Measurements from ENCODE around the gene SEC22C. TPM values are rescaled to one million over a fixed set of nuclear protein-coding genes. Genes with fewer than 3 reads are reported as not detected.

Gene SEC22C, protein sequence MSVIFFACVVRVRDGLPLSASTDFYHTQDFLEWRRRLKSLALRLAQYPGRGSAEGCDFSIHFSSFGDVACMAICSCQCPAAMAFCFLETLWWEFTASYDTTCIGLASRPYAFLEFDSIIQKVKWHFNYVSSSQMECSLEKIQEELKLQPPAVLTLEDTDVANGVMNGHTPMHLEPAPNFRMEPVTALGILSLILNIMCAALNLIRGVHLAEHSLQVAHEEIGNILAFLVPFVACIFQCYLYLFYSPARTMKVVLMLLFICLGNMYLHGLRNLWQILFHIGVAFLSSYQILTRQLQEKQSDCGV
- total RNA-seq, result 49.8 to 55.8 TPM (median 55.0 TPM) in 3 replicates
- long read RNA-seq, transcript SEC22C-201 (7 exons, 1,380 nt), result minor isoform, 11 of 85 reads
- long read RNA-seq, transcript SEC22C-202 (7 exons, 1,608 nt), result major isoform, 41 of 85 reads
- long read RNA-seq, partial matches to known transcripts, result 1 of 85 reads
- long read RNA-seq, other reads (novel, unspliced or antisense), result 31 of 85 reads

DNA sequence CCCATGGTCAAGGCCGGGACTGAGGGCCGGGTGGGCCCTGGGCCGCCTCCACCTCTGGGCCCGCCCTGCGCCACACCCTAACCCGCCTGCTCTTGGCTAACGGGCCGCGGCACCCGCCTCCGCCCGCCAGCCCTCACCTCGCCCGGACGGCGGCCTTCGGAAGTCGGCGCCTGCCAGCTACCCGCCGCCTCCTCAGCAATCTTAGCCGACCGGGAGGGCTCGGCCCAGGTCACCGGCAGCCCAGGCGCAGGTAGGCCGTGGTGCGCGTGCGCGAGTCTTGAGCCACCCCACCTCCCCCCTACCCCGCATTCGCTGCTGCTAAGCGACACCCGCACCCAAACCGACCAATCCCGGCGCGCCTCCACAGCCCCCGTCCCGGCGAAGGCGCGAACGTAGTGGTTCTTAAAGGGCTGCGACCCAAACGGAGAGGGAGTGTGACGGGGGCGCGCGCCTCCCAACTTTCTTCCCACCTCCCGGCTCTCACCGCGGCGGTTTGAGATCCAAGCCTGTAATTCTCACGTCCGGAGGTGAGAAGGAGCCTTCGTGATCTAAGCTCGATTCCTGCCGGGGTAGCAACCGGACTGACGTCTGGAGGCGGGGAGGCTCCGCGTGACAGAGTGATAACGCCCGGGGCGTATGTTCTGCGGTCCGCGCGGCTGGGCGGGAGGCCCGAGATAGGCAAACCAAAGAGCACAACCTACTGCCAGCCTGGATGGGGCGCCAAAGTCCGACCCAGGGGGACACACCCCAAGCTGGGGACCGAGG lies at the start of gene SEC22C:
TSS of gene SEC22C (minus strand) at position 259 of the 765 bp plus-strand sequence. CDS start 12,921 bp downstream, outside the sequence.
- H3K4me3 Mint-ChIP-seq (ENCODE audit: unreplicated experiment), result peak within 1 kb of the TSS; percentile 91
- TF ChIP-seq, protein P1, sequence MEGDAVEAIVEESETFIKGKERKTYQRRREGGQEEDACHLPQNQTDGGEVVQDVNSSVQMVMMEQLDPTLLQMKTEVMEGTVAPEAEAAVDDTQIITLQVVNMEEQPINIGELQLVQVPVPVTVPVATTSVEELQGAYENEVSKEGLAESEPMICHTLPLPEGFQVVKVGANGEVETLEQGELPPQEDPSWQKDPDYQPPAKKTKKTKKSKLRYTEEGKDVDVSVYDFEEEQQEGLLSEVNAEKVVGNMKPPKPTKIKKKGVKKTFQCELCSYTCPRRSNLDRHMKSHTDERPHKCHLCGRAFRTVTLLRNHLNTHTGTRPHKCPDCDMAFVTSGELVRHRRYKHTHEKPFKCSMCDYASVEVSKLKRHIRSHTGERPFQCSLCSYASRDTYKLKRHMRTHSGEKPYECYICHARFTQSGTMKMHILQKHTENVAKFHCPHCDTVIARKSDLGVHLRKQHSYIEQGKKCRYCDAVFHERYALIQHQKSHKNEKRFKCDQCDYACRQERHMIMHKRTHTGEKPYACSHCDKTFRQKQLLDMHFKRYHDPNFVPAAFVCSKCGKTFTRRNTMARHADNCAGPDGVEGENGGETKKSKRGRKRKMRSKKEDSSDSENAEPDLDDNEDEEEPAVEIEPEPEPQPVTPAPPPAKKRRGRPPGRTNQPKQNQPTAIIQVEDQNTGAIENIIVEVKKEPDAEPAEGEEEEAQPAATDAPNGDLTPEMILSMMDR (IDR thresholded peaks at IDR 0.05), result peak; percentile 48
- H3K4me1 Mint-ChIP-seq (ENCODE audit: low read depth), result peaks cover 31% of the 10 kb centered on the region
- peak within 1 kb of the TSS; percentile 94 for H3K27ac Mint-ChIP-seq (ENCODE audit: unreplicated experiment)
- peaks cover 9% of the 10 kb centered on the region for H3K36me3 Mint-ChIP-seq (ENCODE audit: low read depth)
- no peaks in the 10 kb centered on the region for H3K27me3 Mint-ChIP-seq (ENCODE audit: low read depth)
- no peaks in the 10 kb centered on the region for H3K9me3 Mint-ChIP-seq (ENCODE audit: low read depth)
- peak; percentile 98 for DNase-seq (ENCODE audit: low spot score)

DNA sequence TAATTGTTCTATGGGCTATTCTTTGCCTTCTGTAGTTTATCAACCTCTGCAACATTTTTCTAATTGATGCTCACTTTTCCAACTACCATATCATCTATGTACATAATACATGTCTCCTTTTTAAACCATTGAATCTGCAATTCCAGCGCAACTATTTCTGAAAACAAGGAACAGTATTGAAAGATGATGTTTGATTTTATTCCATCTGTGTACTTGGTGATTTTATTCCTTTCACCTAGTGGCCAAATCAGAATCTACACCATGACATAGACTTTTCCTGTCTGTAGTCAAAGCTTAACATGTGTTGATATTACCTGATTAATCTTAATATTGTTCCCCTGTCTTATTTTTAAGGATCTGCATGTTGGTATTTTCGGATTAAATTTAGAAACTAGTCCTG lies 31.7 kb upstream of the SEC22C start:
- TF ChIP-seq, protein P1 (IDR thresholded peaks at IDR 0.05), result peak; percentile 74
- peaks cover 5% of the 10 kb centered on the region for H3K36me3 Mint-ChIP-seq (ENCODE audit: low read depth)
- no peaks in the 10 kb centered on the region for H3K9me3 Mint-ChIP-seq (ENCODE audit: low read depth)
- peaks cover 52% of the 10 kb centered on the region for H3K4me1 Mint-ChIP-seq (ENCODE audit: low read depth)
- H3K27me3 Mint-ChIP-seq (ENCODE audit: low read depth), result no peaks in the 10 kb centered on the region
- no peak for DNase-seq (ENCODE audit: low spot score)
- H3K4me3 Mint-ChIP-seq (ENCODE audit: unreplicated experiment), result no peak overlapping the region
- peak overlapping the region; percentile 25 for H3K27ac Mint-ChIP-seq (ENCODE audit: unreplicated experiment)

DNA sequence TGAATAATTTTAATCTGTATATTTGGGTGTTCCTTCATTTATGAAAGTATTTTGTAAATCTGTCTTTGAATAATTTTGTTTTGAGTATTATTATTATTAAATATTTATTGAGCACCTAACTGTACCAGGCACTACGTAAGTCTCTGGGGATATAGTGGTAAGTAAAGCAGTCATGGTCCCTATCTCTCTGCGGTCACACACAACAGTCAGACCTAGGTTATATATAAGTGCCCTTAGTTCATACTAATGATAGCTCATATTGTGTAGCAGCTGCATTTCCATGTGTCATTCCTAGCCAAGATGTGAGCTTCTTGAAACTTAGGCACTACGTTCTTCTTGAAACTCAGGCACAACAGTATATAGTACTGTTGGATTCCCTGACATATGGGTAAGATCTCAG lies 31.2 kb upstream of the SEC22C start:
- Mint-ChIP-seq H3K4me3 (ENCODE audit: unreplicated experiment) (no peak overlapping the region), H3K27ac (ENCODE audit: unreplicated experiment) (no peak overlapping the region), H3K27me3 (ENCODE audit: low read depth) (no peaks in the 10 kb centered on the region), H3K4me1 (ENCODE audit: low read depth) (peaks cover 54% of the 10 kb centered on the region), H3K9me3 (ENCODE audit: low read depth) (no peaks in the 10 kb centered on the region), H3K36me3 (ENCODE audit: low read depth) (peaks cover 5% of the 10 kb centered on the region)
- TF ChIP-seq, protein P1 (IDR thresholded peaks at IDR 0.05), result no peak
- no peak for DNase-seq (ENCODE audit: low spot score)

DNA sequence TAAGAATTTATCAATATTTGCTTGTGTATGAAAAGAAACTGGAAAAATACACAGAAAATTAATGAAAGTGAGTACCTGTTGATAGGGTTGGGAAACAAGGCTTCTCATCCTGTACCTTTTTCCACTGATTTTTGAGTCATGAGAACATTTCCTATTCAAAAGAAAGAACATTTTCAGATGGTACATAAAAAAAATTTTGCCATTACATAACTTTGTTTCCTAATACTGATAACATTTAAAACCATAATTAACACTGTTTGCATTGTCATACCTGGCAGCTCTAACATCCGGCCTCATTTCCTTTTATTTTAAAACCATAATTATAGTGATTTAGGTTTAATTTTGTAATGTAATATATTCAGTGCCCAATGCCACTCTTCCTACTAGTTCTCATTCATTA lies 30.4 kb upstream of the SEC22C start:
- H3K4me1 Mint-ChIP-seq (ENCODE audit: low read depth), result peaks cover 60% of the 10 kb centered on the region
- no peaks in the 10 kb centered on the region for H3K9me3 Mint-ChIP-seq (ENCODE audit: low read depth)
- TF ChIP-seq, protein P1 (IDR thresholded peaks at IDR 0.05), result no peak
- H3K4me3 Mint-ChIP-seq (ENCODE audit: unreplicated experiment), result no peak overlapping the region
- H3K27ac Mint-ChIP-seq (ENCODE audit: unreplicated experiment), result no peak overlapping the region
- no peaks in the 10 kb centered on the region for H3K27me3 Mint-ChIP-seq (ENCODE audit: low read depth)
- H3K36me3 Mint-ChIP-seq (ENCODE audit: low read depth), result peaks cover 5% of the 10 kb centered on the region
- DNase-seq (ENCODE audit: low spot score), result no peak

DNA sequence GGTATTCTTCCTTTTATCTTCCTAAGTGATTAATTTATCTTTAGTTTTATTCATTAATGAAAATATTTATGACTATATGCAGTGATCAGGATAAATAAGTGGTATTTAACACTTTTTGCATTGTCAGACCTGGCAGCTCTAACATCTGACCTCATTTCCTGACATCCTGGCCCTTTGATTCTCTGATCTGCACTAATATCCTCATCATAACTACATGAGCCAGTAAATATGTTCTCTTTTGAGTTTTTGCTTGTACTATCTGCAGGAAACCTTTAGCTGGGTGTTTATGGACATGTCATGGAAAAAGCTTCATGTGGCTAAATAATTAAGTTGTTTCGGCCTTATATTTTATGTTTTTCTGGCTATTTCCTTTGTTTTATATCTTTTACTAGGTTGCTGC lies 29.2 kb upstream of the SEC22C start:
- H3K9me3 Mint-ChIP-seq (ENCODE audit: low read depth), result no peaks in the 10 kb centered on the region
- H3K36me3 Mint-ChIP-seq (ENCODE audit: low read depth), result peaks cover 6% of the 10 kb centered on the region
- peaks cover 56% of the 10 kb centered on the region for H3K4me1 Mint-ChIP-seq (ENCODE audit: low read depth)
- no peak for DNase-seq (ENCODE audit: low spot score)
- H3K27me3 Mint-ChIP-seq (ENCODE audit: low read depth), result no peaks in the 10 kb centered on the region
- TF ChIP-seq, protein P1 (IDR thresholded peaks at IDR 0.05), result no peak
- no peak overlapping the region for H3K4me3 Mint-ChIP-seq (ENCODE audit: unreplicated experiment)
- peak overlapping the region; percentile 41 for H3K27ac Mint-ChIP-seq (ENCODE audit: unreplicated experiment)

Data from chondrocyte (in vitro differentiated cells).